Activated CD4-positive, alpha-beta T cell treated with anti-CD3 and anti-CD28 coated beads for 1 hour (primary cell): Measurements from ENCODE around the gene CFAP157.
A peak's percentile ranks its signal among the peaks of the same experiment; 100 is the strongest.

ENCODE experiments used
- DNase-seq: peaks from one replicate; pipeline ENCODE4 v3.0.0-alpha.2; 2020

Gene CFAP157

DNA sequence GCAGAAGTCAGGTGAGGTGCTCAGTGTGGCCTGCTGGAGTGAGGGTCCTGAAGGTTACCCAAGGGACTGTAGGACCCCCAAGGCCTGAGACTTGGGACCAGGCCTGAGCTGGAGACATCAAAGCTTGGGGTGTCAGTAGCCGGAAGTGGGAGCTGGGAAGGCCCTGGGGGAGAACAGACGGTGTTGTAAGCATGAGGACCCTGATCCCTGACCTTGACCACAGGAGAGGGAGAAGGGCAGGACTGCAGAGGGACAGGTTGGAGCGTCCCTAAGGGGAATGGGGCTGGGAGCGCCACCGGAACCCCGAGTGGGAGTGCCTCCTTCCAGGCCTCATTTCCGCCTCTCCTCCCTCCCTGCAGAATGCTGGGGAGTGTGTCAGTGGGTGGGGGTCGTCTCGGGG is 9.6 kb downstream of the CFAP157 start:
- DNase-seq, result no peak

DNA sequence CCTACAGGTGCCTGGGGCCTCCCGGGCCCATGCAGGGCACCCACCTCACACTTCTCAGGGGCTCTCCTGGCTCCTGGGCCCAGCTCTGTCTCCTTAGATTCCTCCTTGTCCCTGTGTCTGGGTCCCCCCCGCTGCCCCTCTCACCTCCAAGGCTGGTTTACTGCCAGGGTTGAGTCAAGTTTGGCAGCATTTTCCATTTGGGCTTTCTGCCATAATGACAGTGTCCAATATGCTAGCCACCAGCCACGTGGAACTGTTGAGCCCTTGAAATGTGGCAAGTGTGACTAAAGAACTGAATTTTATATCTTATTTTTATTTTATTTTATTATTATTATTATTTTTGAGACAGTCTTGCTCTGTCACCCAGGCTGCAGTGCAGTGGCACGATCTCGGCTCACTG is 11.0 kb downstream of the CFAP157 start:
- DNase-seq, result no peak

DNA sequence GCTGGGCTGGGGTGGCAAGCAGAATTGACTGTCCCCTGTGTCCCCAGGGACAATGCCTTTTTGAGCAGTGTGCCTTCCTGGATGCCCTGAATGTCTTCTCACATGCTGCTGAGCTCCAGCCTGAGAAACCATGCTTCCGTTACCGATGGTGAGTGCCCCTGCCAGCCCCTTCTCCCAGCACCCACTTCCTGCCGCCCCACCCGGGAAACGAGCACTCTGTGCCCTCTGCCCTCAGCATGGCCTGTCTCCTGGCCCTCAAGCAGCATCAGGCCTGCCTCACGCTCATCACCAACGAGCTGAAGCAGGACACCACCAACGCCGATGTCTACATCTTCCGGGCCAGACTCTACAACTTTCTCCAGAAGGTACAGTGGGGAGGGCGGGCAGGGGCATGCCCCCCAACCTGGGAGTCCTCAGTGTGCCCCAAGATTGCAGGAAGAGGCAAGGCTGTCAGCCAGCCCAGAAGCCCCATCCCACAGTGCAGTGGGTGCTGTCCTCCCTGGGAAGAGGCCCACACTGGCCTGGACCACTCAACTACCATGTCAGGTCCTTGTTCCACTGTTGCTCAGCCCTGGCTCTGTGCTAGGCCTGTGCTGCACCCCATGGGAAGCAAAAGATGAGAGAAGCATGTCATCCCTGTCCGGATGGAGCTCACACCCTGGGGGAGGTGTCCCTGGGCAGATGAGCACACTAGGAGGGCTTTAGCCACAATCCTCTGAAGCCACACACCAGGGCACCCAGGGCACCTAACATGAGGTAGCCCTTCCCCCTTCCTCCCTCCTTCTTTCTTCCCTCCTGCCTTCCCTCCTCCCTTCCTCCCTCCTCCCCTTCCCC is 13.5 kb downstream of the CFAP157 start:
- DNase-seq, result no peak

DNA sequence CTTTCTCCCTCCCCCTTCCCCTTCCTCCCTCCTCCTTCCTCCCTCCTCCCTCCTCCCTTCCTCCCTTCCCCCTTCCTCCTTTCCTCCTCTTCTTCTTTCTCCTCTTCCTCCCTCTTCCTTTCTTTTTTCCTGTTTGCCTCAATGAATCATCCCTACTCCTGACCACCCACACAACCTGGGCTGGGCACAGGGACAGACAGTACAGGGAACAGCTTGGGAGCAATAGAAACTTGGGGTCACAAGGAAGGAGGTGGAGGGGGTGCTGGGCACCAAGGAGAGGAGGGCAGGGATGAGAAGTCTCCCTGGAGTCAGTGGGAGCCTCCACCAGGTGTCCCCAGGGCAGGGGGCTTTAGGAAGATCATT is 14.1 kb downstream of the CFAP157 start:
- DNase-seq, result no peak

DNA sequence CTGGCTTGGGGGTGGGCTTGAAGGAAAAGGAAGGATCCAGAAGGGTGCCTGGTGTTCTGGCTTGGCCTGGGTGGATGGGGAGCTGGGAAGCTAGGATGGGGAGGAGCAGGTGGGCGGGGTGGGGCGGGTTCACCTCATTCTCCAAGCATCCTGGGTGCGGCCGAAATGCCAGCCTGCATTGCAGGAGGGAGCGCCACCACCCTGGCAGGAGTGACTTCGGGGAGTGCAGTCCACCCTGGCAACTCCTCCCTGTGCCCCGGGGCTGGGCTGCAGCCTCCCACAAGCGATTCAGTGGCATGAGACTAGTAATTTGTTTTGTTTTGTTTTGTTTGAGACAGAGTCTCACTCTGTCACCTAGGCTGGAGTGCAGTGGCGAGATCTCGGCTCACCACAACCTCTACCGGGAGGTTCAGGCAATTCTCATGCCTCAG is 14.6 kb downstream of the CFAP157 start:
- DNase-seq, result no peak

DNA sequence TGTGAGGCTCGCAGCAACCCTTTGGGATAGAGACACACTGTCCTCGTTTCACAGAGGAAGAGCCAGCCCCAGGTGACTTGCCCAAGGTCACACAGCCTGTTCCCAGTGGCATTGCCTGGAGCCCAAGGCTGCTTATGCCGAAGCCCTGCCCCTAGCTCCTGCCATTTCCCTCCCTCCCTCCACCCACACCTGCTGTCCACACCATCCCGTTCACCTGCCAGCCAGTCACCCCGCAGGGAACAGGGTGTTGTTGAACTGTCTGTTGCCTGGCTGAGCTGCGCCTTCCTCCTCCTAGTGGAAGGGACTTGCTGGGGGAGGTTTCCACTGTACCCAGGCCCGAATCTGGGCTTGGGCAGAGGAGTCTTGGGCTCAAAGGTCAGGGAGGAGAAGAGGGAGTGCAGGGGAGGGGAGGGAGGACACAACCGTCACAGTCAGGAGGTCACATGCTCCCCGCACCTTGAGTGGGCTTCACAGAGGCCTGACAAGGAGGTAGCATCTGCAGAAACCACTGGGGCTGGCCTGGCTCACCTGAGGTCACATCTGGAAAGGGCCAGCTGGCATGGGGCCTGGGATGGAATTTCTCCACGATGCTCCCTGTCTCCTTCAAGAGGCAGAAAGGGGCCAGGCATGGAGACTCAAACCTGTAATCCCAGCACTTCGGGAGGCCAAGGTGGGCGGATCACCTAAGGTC is 15.4 kb downstream of the CFAP157 start:
- no peak for DNase-seq

DNA sequence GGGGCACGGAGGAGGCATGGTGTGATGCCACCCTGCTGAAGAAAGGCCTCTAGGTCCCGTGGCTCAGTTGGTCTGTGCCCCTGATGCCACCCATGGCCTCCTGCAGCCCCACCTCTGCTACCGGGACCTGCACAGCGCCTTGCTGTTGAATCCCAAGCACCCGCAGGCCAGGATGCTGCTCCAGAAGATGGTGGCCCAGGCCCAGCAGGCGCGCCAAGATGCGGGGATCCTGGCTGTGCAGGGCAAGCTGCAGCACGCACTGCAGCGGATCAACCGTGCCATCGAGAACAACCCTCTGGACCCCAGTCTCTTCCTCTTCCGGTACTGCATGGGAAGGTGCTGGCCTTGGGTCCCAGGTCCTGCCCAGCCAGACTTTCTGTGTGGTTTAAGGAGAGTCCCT is 16.2 kb downstream of the CFAP157 start:
- DNase-seq, result no peak

DNA sequence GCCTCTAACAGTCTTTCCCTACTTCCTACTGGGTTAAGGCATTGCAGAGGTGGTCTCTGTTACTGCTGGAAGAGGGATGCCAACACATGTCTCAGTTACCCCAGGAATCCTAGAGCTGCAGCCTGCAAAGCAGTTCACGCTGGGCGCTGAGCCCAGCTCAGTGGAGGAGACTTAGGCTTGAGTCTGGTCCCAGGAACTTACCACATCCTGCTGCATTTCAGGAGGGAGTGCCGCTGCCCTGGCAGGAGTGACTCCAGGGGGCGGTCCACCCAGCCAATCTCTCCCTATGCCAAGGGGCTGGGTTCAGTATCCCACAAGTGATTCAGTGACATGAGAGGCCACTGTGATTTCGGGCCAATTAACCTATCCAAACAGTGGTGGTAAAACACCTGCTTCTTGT is 16.7 kb downstream of the CFAP157 start:
- DNase-seq, result no peak

DNA sequence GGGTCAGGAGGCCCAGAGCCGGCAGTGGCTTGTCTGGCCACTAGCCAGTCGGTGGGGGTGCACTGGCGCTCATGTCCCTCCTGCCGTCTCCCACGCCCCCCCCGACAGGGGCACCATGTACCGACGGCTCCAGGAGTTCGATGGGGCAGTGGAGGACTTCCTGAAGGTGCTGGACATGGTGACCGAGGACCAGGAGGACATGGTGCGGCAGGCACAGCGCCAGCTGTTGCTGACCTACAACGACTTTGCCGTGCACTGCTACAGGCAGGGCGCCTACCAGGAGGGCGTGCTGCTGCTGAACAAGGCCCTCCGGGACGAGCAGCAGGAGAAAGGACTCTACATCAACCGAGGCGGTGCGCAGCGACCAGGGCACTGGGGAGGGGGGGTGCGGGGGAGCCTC is 17.2 kb downstream of the CFAP157 start:
- DNase-seq, result no peak

DNA sequence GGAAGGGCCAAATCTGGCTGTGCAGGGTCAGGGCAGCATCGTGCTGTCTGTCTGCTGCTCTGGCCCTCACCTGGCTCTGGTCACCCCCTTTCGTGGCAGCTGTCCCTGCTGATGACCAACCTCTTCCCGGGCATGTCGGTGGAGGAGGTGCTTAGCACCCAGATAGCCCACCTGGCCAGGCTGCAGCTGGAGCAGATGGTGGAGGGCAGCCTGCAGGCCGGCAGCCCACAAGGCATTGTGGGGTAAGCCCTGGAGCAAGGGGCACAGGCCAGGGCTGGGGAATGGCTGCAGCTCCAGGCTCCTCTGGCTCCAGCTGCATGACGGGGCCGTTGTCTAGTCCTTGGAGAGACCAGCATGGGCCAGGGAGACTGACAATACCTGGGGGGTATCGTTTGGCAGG is 20.1 kb downstream of the CFAP157 start:
- no peak for DNase-seq

DNA sequence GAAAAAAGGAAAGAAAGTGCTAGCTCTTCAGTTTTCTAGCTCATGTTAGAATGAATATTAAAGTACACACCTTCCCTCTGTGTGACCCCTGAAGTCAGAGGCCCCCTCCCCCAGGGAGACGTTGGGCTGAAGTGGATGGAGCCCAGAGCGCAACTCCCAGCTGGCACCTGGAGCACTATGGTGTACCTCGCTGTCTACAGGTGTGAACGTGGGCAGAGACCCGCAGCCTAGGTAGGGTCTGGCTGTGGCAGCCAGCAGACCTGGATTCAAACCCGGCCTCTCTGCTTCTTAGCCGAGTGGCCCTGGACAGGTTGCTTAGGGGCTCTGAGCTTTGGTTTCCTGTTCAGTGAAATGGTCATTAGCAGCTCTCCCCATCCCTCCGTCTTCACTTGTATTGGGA is 22.0 kb downstream of the CFAP157 start:
- DNase-seq, result no peak

DNA sequence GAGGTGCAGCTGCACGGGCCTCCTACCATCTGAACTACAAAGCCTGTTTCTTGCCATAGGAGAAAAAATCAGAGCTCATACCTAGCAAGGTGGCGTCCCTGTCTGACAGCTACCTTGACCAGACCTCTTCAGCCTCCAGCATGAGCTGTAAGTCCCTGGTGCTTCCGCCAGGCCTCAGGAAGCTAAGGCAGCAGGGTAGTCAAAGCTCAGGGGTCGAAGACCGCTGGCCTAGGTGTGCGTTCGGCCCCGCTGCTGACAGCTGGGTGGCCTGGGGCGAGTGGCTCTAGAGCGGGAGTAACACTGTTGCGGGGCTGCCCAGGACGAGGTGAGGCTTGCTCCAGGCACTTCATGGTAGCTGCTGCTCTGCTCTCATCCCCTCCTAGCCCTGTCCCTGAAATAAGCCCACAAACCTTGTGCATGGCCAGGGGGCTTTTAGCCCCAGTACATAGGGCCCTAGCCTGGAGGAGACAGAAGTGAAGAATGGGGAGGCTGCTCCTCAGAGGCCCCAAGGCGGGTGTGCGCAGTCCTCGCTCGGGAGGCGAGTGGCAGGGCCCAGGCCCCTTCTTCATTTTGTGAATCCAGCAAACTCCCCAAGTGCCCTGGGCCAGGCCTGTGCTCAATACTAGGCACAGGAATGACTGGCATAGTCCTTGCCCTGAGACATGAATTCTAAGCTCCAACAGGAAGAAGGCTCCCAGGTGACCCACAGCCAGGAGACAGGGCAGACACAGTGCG is 22.9 kb downstream of the CFAP157 start:
- DNase-seq, result no peak

DNA sequence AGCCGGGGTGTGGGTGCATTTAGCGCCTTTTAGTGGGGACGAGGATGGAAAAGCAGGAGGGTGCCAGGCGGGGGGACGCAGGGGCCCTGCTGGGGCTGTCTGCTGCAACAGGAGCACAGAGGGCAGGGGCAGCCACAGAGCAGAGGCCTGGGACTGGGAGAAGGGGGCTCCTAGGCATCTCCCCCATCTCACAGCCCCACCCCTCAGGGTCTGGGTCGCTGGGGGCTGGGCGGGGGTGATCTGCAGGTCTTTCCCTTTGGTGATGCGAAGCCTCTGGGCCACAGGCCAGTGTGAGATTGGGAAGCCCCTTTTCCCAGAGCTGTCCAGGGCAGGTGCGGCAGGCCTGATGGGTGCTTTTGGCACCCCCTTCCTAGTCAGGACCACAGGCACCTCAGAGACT is 23.5 kb downstream of the CFAP157 start:
- DNase-seq, result no peak

DNA sequence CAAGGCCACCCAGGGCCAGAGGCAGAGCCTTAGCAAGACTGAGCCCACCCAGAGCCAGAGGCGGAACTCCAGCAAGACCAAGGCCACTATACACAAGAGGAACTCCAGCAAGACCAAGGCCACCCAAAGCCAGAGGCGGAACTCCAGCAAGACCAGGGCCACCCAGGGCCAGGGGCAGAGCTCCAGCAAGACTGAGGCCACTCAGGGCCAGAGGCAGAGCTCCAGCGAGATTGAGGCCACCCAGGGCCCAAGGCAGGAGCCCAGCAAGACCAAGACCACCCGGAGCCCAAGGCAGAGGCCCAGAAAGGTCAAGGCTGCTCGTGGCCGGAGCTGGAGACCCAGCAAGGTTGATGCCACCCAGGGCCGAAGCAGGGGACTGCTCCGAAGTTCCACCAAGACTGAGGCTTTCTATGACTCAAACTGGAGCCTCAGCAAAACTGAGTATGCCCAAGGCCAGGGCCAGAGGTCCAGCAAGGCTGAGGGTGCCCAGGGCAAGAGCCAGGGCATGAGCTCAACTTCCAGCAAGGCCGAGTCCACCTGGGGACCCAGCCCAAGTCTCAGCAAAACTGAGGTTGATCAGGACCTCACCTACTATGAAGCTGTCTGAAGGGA is 24.1 kb downstream of the CFAP157 start:
- no peak for DNase-seq

DNA sequence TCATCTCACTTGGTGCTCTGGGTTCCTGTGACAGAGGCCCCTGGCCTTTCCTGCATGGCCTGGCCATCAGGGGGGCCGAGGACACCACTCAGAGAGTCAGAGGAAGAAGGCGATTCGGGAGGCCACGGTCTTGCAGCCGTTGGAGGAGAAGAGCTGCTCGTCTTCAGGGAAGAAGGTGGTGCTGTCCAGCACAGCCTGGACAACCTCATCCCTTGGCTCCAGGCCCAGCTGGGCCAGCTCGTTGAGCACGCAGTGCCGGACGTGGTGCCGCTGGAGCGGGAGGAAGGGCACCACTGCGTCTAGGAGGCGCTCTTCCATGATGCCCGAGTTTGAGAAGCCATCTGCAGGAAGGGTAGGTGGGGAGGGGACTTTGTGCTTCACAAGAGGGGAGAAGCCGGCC is 25.1 kb downstream of the CFAP157 start:
- DNase-seq, result no peak

DNA sequence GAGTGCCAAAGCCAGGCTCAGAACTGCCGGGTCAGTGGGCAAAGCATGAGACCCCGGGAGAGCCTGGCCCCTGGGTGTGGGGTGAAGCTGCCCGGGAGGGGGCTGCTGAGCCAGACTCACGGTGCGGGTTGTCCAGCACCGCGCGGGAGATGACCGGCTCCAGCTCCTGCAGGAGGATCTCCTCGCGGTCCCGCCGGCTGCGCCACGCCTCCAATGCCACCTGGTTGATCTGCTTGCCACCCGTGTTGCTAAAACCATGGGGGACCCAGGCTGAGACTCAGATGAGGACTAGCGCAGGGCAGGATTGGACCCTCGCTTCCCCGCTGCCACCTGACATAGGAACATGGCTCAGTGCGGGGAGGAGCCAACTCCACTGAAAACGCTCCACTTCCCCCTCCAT is 25.7 kb downstream of the CFAP157 start:
- DNase-seq, result no peak

DNA sequence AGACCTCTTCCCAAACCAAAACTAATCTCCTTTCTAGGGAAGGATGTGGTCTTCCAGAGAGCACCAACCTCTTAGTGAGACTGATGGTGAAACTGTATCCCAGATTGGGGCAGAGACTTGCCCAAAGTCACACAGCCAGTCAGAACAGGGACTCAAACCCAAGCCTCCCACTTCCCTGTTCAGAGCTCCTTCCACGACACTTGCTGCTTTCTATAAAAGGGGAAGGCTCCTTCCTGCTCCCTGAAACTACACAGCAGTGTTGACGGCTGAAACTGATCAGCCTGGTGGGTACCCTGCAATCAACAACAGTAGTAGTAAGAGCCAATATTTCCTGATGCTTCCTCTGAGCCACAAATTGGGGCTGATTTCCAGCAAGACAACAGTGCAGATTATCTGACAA is 26.8 kb downstream of the CFAP157 start:
- no peak for DNase-seq

DNA sequence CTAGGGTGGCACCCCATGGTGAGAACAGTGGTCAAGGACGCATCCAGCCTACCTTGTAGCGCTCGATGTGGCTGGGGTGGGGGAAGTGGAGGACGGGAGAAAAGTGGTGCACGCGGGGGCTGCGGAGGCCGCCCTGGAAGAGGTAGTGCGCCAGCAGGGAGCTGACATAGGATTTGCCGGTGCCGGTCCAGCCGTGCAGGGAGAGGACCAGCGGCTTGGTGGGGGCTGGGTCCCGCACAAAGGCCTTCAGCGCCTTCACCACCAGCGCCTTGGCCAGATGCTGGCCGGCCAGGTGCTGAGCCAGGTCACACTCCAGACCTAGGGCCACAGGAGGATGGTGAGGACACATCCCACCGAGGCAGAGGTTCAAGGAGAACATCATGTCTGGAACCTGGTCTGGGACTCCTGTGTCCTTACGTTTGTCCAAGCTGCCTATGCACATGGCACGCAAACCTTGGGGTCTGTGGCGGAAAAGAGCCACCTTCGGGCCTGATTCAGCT is 27.5 kb downstream of the CFAP157 start:
- DNase-seq, result no peak

DNA sequence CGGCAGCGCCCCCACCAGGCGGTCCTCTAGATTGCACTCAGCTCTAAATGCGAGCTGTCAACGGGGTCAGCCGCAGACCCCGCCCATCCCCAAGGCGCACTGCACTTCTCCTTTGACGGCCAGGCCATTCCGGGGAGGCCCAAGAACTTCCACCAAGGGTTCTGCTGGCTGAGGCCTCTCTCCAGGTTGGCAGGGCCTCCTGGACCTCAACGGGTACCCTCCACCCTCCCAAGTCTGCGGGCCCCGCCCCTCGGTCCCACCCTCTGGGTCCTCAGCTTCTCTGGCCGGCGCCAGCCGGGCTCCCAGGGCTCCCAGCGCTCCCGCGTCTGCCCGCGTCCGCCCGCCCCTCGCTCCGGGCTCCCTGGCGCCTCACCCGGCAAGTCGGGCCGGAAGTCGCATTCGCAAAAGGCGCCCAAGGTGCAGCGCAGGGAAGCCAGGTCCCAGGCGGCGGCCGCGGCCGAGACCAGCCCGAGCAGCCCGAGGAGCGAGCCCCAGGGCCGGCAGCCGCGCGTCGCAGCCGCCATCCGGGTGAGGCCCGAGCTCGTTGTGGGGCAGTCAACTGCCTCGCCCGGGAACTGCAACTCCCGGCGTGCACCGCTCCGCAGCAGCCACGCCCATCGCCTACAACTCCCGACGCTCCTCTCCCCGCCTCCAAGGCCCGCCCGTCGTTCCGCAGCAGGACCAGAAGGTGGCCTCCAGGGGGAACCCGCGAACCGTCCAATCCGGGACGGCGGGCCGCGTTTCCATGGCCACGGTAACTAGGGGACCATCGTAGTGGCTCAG is 28.1 kb downstream of the CFAP157 start, which contains the start of gene TOR2A:
TSS of gene TOR2A (minus strand) at position 548 of the 783 bp plus-strand sequence. CDS start at position 524, 24 bp downstream.
- DNase-seq, result peak; percentile 97

DNA sequence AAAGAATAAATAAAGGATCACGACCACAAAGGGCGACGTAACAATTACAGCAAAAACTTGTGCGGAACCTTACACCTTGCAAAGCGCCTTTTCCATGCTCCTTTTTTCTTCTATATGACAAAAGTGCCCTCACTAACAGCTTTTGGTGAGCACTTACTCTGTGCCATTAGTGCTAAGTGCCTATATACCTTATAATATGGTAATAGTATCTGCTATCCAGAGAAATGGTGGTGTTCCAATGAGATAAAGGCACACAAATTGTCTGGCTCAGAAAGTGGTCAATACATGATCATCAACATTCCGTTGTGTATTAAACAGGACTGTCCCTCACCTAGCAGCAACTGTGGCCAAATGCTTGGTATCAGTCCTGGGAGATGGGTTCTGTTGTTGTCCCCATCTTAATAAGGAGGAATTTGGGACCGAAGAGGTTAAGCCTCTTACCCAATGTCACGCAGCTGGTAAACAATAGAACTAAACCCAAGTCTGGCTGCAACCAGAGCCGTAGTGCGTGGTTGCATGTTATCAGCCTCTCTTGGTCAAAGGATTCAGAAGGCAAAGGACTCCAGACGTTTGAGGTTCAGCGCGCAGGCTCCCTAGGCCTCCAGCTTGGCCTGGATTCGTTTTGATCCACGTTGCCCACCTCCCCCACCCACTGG is 28.9 kb downstream of the CFAP157 start:
- no peak for DNase-seq

DNA sequence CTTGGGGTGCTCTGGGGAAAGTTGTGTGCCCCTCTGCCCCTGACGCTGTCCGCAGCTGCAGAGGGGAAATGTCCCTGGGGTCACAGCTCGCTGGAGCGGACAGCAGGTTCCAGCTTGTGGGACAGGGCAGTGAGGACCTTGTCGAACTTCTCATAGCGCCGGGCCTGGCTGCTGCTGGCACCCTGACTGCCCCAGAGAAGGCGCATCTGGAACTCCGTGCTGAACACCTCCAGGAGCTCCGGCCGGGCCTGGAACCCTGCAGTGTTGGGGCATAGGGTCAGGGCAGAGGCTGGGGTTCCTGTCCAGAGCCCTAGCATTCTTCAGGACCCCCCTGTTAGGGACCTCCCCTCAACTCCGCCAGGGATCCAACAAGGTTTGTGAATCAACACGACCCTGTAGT is 31.9 kb downstream of the CFAP157 start:
- DNase-seq, result no peak
